ENCODE data around the gene NNAT. TPM values are rescaled to one million over a fixed set of nuclear protein-coding genes. Genes with fewer than 3 reads are reported as not detected.
A peak's percentile ranks its signal among the peaks of the same experiment; 100 is the strongest.

NNAT gene
- total RNA-seq, 6 experiments from 2014 or later = not detected

DNA sequence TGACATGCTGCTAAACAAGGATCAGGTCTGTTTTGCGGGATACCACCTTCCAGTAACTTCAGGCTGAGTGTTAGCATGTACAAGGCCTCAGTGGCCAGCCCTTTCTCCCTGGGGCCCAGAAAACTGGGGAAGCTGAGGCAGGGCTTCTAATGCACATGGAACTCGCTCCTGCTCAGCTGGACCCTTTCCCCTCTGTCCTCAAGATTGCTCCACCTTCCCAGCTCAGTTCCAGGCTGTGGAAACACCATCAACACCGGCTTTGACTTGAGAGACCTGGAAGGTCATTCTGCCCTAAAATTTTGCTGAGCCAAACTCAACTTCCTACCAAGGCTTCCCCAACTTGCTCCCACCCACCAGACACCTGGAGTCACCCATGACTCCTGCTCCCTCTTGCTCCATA lies 10.8 kb downstream of the NNAT start:
- Mint-ChIP-seq H3K9me3 (no peaks in the 10 kb centered on the region), H3K4me1 (ENCODE audit: low read depth) (peaks cover 26% of the 10 kb centered on the region), H3K27ac (no peak overlapping the region), H3K36me3 (ENCODE audit: low read depth) (no peaks in the 10 kb centered on the region), H3K27me3 (ENCODE audit: insufficient read depth) (peaks cover 10% of the 10 kb centered on the region), H3K4me3 (no peak overlapping the region)
- no peak for DNase-seq
- TF ChIP-seq, protein P1, sequence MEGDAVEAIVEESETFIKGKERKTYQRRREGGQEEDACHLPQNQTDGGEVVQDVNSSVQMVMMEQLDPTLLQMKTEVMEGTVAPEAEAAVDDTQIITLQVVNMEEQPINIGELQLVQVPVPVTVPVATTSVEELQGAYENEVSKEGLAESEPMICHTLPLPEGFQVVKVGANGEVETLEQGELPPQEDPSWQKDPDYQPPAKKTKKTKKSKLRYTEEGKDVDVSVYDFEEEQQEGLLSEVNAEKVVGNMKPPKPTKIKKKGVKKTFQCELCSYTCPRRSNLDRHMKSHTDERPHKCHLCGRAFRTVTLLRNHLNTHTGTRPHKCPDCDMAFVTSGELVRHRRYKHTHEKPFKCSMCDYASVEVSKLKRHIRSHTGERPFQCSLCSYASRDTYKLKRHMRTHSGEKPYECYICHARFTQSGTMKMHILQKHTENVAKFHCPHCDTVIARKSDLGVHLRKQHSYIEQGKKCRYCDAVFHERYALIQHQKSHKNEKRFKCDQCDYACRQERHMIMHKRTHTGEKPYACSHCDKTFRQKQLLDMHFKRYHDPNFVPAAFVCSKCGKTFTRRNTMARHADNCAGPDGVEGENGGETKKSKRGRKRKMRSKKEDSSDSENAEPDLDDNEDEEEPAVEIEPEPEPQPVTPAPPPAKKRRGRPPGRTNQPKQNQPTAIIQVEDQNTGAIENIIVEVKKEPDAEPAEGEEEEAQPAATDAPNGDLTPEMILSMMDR (IDR thresholded peaks at IDR 0.05) = no peak

DNA sequence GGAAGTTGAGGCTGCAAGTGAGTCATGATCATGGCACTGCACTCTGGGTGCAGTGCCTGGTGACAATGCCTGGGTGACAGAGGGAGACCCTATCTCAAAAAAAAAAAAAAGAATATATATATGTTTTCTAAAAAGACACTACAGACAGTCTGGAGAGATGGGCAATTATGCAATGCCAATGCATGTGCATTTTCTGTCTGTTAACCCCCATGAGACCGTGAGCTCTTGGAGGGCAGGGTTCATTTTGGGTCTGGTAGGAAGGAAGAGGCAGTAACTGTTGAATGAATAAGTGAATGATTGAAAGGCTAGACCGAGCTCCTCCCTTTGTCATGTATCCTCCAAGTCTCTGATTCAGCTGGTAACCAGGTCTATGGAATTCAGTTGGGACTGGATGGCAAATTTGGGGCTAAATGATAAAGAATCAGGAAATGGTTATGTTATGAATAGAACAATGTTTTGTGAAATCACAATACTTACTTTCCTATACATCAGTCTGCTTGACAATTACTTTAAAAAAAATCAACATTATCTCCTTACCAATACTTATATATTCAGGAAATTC lies 12.2 kb downstream of the NNAT start:
- Mint-ChIP-seq H3K36me3 (ENCODE audit: low read depth) (no peaks in the 10 kb centered on the region), H3K9me3 (no peaks in the 10 kb centered on the region), H3K4me3 (no peak overlapping the region), H3K27ac (no peak overlapping the region), H3K4me1 (ENCODE audit: low read depth) (peaks cover 31% of the 10 kb centered on the region), H3K27me3 (ENCODE audit: insufficient read depth) (peaks cover 9% of the 10 kb centered on the region)
- DNase-seq = no peak
- TF ChIP-seq, protein P1 (IDR thresholded peaks at IDR 0.05) = no peak

DNA sequence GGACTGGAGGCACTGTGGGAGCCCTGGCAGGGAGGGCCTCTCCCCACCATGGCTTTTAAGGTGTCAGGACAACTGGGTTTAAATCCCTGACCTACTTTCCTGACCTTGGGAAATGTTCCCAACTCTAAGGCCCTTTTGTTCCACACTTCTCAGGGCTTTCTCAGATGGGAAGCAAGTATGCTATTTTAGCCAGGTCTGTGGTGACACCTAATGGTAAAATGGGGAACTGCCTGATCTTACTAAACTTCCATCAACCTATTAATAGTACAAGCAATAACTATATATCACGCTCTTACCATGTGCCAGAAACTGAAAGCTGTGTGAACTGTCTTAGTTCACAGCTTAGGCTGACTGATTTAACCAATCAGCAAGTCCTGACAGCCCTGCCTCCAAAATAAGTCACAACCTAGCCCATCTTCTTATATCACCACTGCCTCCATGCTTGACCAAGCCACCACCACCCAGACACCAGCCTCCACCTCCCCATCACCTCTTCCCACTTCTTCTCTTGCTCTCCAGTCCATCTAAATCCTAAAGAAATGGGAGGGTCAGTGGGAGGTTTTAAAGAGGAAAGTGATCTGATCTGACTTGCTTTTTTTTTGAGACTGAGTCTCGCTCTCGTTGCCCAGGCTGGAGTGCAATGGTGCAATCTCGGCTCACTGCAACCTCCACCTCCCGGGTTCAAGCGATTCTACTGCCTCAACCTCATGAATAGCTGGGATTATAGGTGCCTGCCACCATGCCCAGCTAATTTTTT lies 13.5 kb downstream of the NNAT start:
- Mint-ChIP-seq H3K4me3 (no peak overlapping the region), H3K27me3 (ENCODE audit: insufficient read depth) (peaks cover 9% of the 10 kb centered on the region), H3K4me1 (ENCODE audit: low read depth) (peaks cover 32% of the 10 kb centered on the region), H3K9me3 (no peaks in the 10 kb centered on the region), H3K36me3 (ENCODE audit: low read depth) (no peaks in the 10 kb centered on the region), H3K27ac (peak overlapping the region; percentile 43; the same call in 1 of the 2 replicates)
- peak; percentile 81 for DNase-seq
- TF ChIP-seq, protein P1 (IDR thresholded peaks at IDR 0.05) = peak; percentile 92

DNA sequence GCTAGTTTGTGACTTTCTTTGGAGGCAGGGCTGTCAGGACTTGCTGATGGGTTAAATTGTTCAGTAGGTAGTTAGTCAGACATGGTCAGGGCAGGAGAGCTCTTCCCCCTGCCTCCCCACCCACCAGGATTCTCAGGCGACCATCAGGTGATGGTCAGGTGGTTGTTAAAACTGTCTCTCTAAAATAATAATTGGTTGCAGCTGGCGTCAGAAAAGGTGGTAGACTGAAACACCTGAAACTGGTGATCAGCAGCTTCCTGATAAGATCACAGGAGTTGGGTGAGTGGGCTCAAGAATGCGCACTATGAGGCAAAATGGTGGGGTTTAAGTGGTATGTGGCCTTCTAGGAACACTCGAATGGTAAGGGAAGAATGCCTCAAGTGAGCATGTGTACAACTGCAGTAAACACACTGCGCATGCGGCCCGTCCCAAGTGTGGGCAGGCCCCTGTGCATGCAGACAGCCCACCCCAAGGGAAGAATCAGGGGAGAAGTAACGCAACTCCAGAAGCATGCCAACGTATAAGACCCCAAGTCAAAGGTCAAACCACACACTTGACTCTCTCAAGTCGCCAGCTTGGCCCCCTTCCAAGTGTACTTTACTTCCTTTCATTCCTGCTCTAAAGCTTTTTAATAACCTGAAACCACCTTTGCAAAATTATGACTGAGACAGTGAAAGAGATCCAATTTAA lies 14.5 kb downstream of the NNAT start:
- TF ChIP-seq, protein P1 (IDR thresholded peaks at IDR 0.05) = no peak
- Mint-ChIP-seq H3K27me3 (ENCODE audit: insufficient read depth) (peaks cover 5% of the 10 kb centered on the region), H3K27ac (no peak overlapping the region), H3K4me3 (no peak overlapping the region), H3K36me3 (ENCODE audit: low read depth) (no peaks in the 10 kb centered on the region), H3K4me1 (ENCODE audit: low read depth) (peaks cover 37% of the 10 kb centered on the region), H3K9me3 (no peaks in the 10 kb centered on the region)
- DNase-seq = no peak

DNA sequence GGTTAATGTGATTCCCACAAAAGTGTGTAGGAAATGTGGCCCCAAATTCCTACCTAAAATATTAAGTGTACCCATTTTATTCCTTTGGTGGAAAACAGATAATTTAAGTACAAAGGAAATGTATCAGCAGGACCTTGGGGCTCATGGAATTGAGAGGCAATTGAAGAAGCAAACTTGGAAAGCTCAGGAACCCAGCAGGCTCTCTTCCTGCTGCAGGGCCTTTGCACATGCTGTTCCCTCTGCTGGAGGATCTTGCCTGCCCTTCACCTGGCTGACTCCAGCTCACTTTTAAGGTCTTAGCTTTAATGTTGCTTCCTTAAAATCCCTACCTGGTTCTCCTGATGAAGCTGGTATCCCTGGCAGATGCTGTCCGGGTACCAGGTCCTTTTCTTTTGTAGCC lies 16.5 kb downstream of the NNAT start:
- Mint-ChIP-seq H3K27ac (no peak overlapping the region), H3K36me3 (ENCODE audit: low read depth) (no peaks in the 10 kb centered on the region), H3K4me3 (no peak overlapping the region), H3K27me3 (ENCODE audit: insufficient read depth) (peaks cover 4% of the 10 kb centered on the region), H3K4me1 (ENCODE audit: low read depth) (peaks cover 46% of the 10 kb centered on the region), H3K9me3 (no peaks in the 10 kb centered on the region)
- DNase-seq = no peak
- TF ChIP-seq, protein P1 (IDR thresholded peaks at IDR 0.05) = no peak

All from HFFc6 (cell line).